ENCODE measurements around the gene SCLY. TPM values are rescaled to one million over a fixed set of nuclear protein-coding genes. Genes with fewer than 3 reads are reported as not detected.

The SCLY gene
- total RNA-seq, 1 experiment from 2014 or later = 21.7 TPM

DNA sequence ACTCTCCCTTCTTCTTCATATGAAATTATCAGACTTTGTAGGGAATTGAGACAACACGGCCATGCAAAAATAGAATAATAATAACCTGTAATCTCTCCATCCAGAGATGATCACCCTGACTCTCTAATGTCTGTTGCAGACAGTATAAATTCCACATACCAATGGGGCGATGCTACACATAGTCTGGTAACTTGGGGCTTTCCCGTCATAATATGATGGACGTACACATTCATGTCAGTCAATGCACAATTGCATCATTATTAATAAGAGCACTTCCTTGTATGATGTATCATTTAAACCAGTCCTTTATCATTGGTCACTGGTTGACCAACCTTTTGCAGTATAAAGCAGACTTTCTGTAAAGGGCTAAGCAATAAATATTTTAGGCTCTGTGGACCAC is 39.5 kb upstream of the SCLY start:
- Mint-ChIP-seq H3K4me3 (ENCODE audit: unreplicated experiment) (no peak overlapping the region), H3K27me3 (ENCODE audit: insufficient read depth, unreplicated experiment) (no peaks in the 10 kb centered on the region), H3K36me3 (ENCODE audit: insufficient read depth, unreplicated experiment) (peaks cover 11% of the 10 kb centered on the region), H3K9me3 (ENCODE audit: unreplicated experiment) (no peaks in the 10 kb centered on the region), H3K4me1 (ENCODE audit: low read depth, unreplicated experiment) (no peaks in the 10 kb centered on the region), H3K27ac (ENCODE audit: unreplicated experiment) (no peak overlapping the region)
- BruUV-seq (replicated peaks) = no TSS peak
- H3K36me3 ChIP-seq (ENCODE audit: control insufficient read depth, insufficient read depth, low read length) = no peaks in the 10 kb centered on the region
- no peaks in the 10 kb centered on the region for H3K9me3 ChIP-seq
- CTCF ChIA-PET = no interaction called here
- DNase-seq = no peak
- POLR2A ChIA-PET = no interaction called here
- intact Hi-C loops (cut with micrococcal nuclease; ENCODE audit: unreplicated experiment) = no loop called here
- no peaks in the 10 kb centered on the region for H3K27me3 ChIP-seq (replicated peaks; ENCODE audit: control insufficient read depth, insufficient read depth, low read length)
- H3K4me1 ChIP-seq = no peaks in the 10 kb centered on the region
- H3K4me3 ChIP-seq (ENCODE audit: low read depth, low read length) = no peak overlapping the region
- TF ChIP-seq, protein P1, sequence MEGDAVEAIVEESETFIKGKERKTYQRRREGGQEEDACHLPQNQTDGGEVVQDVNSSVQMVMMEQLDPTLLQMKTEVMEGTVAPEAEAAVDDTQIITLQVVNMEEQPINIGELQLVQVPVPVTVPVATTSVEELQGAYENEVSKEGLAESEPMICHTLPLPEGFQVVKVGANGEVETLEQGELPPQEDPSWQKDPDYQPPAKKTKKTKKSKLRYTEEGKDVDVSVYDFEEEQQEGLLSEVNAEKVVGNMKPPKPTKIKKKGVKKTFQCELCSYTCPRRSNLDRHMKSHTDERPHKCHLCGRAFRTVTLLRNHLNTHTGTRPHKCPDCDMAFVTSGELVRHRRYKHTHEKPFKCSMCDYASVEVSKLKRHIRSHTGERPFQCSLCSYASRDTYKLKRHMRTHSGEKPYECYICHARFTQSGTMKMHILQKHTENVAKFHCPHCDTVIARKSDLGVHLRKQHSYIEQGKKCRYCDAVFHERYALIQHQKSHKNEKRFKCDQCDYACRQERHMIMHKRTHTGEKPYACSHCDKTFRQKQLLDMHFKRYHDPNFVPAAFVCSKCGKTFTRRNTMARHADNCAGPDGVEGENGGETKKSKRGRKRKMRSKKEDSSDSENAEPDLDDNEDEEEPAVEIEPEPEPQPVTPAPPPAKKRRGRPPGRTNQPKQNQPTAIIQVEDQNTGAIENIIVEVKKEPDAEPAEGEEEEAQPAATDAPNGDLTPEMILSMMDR (IDR thresholded peaks at IDR 0.05; ENCODE audit: insufficient read depth in 1 of 2, low read depth in 1 of 2, low read length in 1 of 2, severe bottlenecking in 1 of 2, unreplicated experiment in 1 of 2) = no peak

DNA sequence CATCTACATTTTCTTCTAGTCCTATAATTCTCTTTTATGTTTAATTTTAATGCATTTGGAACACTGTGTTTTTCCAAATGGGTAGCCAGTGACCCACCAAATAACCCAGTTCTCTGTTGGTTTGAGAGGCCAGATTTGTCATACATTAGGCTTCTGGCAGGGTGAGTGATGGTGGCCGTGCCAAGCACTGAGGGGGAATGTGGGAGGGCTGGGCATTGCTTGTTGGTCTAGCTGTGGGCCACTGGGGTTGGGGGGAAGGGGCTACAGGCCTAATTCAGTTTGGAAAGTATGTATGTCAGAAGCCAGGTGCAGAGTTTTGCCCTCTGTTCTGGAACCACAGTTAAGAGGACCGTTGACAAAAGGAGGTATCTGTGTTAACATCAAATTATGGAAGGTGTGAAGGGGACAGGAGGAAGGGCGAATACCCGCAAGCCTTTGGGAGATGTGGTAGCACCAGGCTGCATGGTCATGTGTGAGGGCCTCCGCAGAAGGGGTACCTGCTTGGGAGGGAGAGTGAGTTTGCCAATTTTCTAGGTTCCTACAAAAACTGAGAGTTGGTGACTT is 38.1 kb upstream of the SCLY start:
- Histone ChIP-seq H3K27me3 (replicated peaks; ENCODE audit: control insufficient read depth, insufficient read depth, low read length) (no peaks in the 10 kb centered on the region), H3K4me1 (no peaks in the 10 kb centered on the region), H3K9me3 (no peaks in the 10 kb centered on the region), H3K4me3 (ENCODE audit: low read depth, low read length) (no peak overlapping the region), H3K36me3 (ENCODE audit: control insufficient read depth, insufficient read depth, low read length) (no peaks in the 10 kb centered on the region)
- H3K4me1 Mint-ChIP-seq (ENCODE audit: low read depth, unreplicated experiment) = no peaks in the 10 kb centered on the region
- no peak overlapping the region for H3K4me3 Mint-ChIP-seq (ENCODE audit: unreplicated experiment)
- no peak for DNase-seq
- intact Hi-C loops (cut with micrococcal nuclease; ENCODE audit: unreplicated experiment) = no loop called here
- no peaks in the 10 kb centered on the region for H3K9me3 Mint-ChIP-seq (ENCODE audit: unreplicated experiment)
- peaks cover 18% of the 10 kb centered on the region for H3K36me3 Mint-ChIP-seq (ENCODE audit: insufficient read depth, unreplicated experiment)
- H3K27ac Mint-ChIP-seq (ENCODE audit: unreplicated experiment) = no peak overlapping the region
- no TSS peak for BruUV-seq (replicated peaks)
- TF ChIP-seq, protein P1 (IDR thresholded peaks at IDR 0.05; ENCODE audit: insufficient read depth in 1 of 2, low read depth in 1 of 2, low read length in 1 of 2, severe bottlenecking in 1 of 2, unreplicated experiment in 1 of 2) = no peak
- ChIA-PET CTCF (no interaction called here), POLR2A (no interaction called here)
- H3K27me3 Mint-ChIP-seq (ENCODE audit: insufficient read depth, unreplicated experiment) = no peaks in the 10 kb centered on the region

DNA sequence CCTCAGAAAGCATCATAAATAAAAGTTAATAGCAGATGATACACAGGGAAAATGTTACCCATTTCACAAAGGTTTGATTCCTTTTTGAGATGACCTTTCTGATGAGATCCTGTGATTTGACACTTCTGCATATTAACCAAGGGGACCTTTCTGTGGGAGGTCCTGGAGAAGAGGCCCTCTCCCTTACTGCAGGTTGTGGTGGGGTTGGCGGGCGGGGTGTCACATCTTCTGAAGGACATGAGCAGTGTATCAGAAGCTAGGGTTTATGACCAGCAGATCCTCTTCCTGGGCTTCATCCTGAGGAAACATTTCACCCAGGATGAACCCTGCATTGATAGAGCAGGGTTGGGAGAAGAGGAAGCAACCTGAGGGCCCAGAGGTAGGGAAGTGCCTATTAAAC is 37.2 kb upstream of the SCLY start:
- Mint-ChIP-seq H3K27me3 (ENCODE audit: insufficient read depth, unreplicated experiment) (no peaks in the 10 kb centered on the region), H3K9me3 (ENCODE audit: unreplicated experiment) (no peaks in the 10 kb centered on the region), H3K4me3 (ENCODE audit: unreplicated experiment) (no peak overlapping the region), H3K36me3 (ENCODE audit: insufficient read depth, unreplicated experiment) (peaks cover 18% of the 10 kb centered on the region), H3K27ac (ENCODE audit: unreplicated experiment) (no peak overlapping the region), H3K4me1 (ENCODE audit: low read depth, unreplicated experiment) (no peaks in the 10 kb centered on the region)
- POLR2A ChIA-PET = no interaction called here
- no TSS peak for BruUV-seq (replicated peaks)
- intact Hi-C loops (cut with micrococcal nuclease; ENCODE audit: unreplicated experiment) = no loop called here
- H3K27me3 ChIP-seq (replicated peaks; ENCODE audit: control insufficient read depth, insufficient read depth, low read length) = no peaks in the 10 kb centered on the region
- no peaks in the 10 kb centered on the region for H3K4me1 ChIP-seq
- no peaks in the 10 kb centered on the region for H3K36me3 ChIP-seq (ENCODE audit: control insufficient read depth, insufficient read depth, low read length)
- DNase-seq = no peak
- no peak overlapping the region for H3K4me3 ChIP-seq (ENCODE audit: low read depth, low read length)
- CTCF ChIA-PET = no interaction called here
- no peaks in the 10 kb centered on the region for H3K9me3 ChIP-seq
- TF ChIP-seq, protein P1 (IDR thresholded peaks at IDR 0.05; ENCODE audit: insufficient read depth in 1 of 2, low read depth in 1 of 2, low read length in 1 of 2, severe bottlenecking in 1 of 2, unreplicated experiment in 1 of 2) = no peak

All from Caco-2 (cell line).